T-helper 22 cell (primary cell): ENCODE measurements around the gene TGFA.

ENCODE experiments used
- DNase-seq: peaks from one replicate; pipeline ENCODE4 v3.0.0-alpha.2; 2020; ENCODE audit warnings: low read depth

Gene TGFA

DNA sequence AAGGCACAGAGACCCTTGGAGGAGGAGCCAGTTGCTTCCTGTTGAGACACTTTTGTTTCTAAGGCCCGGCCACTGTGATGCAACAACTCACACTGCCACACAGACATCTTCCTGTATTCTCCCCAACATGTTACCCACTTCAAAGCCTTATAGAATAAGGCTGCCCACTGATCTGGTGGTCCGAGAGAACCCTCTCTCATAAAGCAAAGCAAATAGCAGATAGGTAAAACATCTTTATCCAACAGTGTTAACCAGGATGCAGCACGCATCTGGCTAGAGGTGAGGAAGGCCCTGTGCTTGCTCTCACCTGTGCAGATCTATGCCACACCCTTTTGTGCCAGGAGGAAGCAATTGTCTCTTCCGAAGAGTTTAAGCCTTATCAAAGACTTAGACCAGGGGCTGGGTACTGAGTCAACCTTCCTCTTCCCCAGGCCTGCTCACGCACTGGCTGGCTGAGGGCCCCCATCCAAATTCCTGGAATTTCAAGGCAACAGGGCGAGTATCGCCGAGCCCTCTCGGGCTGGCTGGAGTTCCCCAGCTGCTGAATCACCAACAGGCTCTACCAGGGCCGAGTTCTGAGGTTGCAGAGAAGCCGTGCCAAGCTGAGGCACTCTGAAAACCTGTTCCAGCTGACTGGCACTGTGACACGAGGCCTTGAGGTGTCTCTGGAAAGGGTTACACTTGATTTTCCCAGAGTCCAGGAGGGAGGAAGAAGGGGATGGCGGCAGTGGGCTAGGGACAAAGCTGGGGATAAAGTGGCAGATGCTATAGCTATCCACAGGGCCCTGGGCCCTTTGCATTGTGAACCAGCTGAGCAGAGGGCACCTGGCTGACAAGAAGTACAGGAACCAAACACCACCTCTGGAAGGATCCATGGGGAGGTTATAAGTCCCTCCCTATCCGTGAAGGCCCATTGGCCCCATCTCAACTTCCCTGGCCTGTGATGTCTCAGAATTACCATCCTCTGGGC is 29.3 kb downstream of the TGFA start:
- no peak for DNase-seq

DNA sequence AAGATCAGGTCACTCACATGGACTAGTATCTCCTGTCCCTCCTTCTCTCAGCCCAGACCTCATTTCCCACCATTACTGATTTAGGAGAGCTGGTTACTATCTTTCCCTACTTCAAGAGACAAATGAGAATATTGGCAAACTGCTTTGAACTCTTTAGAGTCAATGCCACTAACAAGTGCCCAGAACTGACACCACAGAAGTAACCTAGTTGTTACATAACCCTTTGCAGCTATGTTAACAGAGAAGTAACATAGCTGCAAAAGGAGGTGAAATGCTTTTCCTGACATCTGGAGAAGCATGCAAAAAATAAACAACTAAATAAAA is 30.0 kb downstream of the TGFA start:
- no peak for DNase-seq

DNA sequence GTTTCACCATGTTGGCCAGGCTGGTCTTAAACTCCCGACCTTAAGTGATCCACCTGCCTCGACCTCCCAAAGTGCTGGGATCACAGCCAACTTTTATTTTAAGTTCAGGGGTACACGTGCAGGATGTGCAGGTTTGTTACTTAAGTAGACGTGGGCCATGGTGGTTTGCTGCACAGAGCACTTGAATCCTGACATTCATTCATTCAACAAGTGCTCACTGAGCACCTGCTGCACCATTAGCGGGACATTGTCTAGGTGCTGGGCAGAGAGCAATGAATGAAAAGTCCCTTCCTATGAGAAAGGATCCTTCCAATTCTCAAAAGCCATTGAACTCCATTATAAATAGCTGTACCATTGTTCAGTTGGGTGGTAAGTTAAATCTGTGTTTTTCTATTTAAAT is 31.0 kb downstream of the TGFA start:
- no peak for DNase-seq

DNA sequence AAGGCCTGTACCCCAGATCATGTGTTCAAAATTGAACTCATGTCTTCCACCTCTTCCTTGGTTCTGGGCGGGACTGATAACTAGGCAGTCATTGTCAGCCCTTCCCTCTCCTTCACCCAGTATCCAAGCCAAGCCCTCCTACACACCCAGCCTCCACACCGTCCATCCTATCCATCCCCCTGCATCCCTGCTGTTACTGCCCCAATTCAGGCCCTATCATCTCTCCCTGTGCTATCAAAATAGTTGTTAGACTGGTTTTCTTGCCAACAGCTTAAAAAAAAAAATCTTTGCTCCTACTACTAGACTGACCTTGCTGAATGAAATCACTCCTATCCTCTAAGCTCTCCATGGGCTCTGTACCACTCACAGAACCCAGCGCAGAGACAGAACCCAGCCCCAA is 32.8 kb downstream of the TGFA start:
- DNase-seq: no peak

DNA sequence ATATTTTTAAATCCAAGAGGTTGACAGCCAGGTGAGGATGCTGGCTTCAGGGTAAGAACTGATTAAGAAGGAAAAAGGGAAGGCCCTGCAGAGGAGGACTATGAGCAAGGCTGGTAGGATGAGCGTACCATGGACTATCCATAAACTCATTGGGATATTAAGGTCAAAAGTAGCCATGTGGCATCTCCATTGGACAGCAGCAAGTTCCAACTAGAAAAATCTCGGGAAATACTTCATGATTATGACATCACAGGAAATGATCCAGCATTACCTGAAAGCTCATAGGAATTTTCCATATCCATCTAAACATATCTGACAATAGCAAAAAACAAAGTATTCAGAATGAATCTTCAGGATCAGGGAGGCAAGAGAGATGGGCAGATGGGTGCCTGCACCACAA is 34.2 kb downstream of the TGFA start:
- DNase-seq: no peak

DNA sequence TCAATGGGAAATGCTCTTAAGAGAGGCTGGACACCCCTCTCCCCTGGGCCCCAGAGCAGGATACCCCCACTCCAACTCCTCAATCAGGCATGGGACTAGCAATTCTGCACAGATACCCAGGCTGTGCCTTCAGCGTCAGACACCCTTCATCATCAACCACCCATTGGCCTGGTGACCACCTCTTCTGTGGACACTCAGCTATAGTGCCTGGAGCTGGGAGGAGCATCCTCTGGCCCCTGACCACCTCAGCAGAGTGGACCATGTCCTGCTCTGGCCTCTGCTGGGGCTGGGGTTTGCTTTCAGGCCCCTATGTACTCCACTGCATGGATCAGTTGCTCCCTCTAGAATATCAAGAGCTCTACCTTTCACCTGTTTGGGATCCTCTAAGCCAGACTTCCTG is 35.1 kb downstream of the TGFA start:
- DNase-seq: no peak

DNA sequence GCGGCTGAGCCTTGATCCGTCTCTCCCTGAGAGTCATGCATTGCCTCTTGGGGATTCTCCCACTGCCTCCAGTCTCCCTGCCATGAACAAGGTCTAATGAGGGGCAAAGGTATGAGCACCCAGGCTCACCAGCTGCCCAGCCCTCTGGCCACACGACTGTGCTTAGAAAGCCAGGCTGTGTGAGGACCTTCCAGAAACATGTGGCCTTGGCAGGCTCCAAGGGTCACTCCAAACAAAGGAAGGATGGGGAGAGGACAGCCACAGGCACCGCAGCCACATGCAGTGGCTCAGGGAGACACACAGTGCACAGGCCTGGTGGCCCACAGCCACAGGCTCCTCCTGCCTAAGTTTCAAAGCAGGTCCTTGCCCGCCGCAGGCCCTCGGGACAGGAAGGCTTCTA is 35.8 kb downstream of the TGFA start:
- no peak for DNase-seq

DNA sequence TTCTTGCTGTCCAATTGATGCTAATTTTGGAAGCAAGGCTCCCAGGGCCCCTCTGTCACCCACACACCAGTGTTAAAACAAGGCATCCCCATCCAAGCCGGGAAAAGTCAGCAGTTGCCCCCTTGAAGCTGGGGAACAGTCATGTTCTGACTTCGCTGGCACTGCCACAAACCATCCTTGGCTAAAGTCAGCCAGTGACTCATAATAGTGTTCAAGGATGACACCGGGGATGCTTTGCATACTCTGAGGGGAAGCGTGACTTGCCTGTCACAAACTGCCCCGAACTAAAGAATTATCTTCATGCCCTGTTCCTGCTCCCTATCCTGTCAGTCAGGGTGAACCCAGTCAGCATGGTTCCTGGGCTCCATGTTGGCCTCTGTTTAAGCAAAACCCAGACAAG is 37.0 kb downstream of the TGFA start:
- no peak for DNase-seq

DNA sequence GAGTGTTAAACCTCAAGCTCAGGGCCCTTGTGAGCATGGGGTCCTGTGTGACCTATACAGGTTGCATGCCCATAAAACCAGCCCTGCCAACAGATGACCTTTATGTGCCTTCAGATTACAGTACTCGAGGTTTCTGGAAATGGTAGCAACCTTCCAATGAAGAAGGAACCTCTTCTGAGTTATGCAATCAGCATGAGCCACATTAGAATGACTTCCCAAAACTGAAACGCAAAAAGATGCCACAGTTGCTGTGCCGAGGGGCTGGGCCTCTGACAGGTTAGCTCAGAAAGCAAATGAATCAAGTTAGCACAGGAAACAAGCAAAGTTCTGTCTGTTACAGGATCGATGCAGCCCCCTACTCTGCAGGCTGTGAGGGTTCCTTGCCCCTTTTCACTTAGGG is 37.7 kb downstream of the TGFA start:
- no peak for DNase-seq

DNA sequence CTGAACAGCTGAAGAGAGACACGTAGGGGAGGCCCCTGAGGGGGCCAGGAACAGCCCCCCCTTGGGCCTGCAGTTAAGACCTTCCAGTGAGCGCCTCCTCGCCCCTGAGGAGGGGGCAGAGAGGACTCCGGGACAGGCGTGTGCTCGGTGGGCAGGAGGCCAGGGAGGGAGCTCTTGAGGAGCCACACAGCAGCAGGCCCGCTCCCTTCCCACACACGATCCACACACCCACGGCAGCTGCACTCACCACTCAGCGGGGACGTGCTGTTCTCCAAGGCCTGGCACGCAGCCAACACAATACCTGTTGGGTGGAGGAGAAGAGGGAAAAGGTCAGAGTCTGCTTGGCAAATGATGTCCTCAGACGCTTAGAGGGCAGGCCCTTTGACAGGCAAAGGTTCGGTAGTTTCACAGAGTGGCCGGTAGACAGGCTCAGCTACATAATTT is 39.0 kb downstream of the TGFA start:
- DNase-seq: no peak

DNA sequence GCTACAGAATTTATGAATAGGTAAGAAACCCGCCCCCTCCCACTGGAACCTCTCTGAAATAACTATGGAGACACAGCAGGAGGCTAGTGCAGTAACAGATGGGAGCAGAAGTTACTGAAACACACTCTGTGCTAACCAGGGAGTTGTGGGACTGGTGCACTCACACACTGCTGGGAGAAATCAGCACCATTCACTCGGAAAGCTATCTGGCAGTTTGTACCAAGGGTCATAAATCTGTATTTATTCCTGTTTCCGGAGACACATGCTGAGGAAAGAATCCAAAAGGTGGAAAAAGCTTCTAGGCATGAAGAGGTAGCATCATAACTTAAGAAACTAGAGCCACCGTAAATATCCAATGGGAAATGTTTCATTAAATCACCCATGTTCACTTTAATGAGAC is 39.9 kb downstream of the TGFA start:
- no peak for DNase-seq

DNA sequence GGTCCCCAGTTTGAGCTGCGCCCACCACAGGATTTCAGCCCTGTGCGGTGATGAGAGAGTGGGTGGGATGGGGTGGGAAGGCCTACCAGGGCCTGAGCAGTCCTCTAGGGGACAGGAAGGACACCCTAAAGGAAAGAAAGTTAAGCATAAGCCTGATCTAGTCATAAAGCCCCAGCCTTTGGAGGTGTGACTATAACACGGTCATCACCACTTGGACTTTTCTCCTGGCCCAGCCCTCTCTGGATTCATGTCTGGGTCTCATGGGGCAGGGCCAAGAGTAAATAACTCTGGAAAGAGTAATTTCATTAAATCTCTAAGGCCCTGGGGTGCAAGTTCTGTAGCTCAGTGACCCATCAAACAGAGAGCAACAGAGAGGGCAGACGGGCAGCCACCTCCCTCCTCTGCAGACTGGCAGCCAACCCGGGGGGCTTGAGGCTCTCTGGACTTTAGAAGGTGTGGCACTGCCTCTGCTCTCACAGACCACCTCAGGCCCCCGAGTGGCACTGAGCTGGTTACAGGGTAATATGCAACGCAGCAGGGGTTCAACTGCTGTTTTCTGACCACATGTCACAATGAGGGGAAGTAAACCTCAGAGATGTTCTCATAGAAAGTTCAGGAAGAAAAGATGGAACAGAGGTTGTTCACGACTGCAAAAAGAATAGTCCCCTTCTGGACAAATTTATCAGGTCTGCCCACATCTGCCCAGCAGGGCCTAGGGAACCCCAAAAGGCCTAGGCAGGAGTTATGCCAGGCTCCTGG is 41.5 kb downstream of the TGFA start:
- no peak for DNase-seq

DNA sequence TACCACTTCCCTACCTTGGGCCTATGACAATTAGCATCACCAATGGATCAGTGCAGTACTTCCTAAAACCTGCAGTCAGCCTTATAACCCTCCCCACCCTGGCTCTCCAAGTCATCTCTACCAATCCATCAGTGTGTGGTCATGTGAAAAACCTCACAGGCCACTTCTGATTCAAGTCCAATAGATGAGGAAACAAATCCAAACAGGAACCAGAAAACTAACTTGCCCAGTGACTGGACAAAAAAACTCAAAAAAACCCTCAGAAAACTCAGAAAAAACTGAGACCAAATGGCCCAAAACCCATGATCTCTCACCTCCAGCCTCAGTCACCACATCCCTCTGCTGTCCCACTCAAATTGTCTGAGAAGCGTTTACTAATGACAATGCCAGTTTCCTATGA is 43.3 kb downstream of the TGFA start:
- DNase-seq: no peak

DNA sequence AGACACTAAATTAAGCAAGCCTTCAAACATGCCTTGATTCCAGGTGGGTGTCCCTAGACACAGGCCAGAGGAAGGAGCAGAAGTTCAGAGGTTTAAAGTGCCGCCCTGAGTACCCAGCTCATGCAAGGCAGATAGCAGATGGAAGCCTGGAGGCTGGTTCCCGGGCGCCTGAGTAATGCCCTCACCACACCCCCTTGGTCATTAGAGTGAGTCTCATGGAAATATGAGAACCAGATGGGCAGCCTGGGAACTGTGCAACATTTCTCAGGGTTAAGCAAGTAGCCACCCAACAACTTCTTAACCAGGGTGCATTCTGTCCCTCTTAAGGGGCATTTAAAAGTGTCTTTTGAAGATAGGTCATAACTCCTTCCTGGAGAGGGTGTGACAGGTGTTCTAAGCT is 44.1 kb downstream of the TGFA start:
- DNase-seq: no peak

DNA sequence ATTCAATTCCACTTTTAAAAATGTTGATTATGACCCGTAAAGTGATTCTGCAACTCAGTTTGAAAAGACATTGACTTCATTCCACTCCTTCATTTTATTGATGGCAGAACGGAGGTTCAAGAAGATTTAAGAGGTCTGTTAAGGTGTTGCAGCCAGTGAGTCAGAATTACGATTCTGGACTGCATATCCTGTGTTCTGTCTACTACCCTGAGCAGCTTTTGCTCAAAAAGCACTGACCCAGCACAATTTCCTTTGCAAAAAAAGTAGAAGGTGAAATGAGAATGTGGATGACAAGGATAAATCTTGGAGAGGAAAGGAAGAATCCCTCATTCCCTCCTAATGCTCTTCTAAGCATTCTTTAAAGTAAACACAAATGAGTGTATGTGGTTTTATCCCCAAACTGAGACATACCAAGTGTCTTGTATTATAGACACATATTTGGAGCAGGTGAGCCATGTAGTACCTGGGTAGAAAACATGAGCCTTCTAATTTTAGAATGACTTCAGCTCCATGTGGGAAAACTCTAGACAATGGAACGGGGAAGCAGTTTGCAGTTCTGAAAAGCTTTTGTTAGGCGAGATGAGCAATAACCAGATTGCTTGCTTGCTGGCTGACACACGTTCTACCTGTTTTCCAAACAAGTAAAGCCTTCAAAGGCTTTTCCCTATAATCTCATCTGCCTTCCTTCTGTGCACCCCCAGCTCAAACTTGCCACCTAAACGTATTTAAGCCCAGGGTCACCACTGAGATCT is 44.7 kb downstream of the TGFA start:
- DNase-seq: no peak

DNA sequence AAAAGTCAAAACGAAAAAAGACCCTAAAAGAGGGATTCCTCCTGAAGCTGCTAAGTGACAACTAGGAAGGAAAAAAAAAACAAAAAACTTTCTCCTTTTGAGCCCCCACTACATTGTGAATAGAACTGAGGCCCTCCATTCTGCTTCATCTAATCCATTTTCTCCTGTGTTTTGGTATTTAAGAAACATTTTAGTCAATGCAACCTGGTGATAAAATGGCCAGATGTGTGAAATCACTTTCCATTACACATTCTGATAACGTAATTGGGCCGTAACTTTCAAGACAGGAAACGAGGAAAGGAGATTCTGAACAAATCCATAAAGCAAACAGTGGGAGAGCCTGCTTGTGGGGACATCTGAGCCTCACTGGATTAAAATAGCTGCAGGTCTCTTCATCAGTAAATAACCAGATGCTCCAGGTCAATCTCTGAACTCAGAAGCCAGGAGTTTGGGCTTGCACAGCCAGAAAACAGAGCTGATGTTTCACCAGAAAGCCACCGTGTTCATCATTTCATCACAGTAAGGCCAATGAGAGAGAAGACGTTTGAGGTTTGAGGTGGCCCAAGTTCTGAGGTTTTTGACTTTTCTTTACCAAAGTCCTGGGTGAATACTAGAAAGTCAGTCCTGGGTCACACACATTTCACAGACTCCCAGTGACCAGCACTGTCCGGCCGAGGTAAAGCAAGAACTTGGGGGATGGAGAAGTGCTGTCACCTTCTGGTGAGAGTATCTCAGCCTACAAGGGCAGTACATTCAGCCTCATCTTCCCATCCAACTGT is 47.8 kb downstream of the TGFA start:
- DNase-seq: no peak

DNA sequence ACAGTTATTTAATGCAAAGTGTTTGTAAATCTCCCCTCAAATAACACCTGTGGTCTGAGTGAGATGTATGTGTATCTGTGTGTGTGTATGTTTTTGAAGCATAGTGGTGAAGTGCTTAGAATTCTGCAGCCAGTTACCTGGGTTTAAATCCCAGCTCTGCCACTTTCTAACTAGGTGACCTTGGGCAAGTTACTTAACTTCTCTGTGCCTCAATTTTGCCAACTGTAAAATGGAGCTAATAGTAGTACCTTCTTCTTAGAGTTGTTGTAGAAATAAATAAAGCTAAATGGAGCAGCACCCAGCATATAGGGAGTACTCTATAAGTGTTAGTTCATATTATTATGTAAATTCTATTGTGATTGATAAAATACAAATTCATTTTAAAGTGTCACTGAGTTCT is 48.9 kb downstream of the TGFA start:
- no peak for DNase-seq

DNA sequence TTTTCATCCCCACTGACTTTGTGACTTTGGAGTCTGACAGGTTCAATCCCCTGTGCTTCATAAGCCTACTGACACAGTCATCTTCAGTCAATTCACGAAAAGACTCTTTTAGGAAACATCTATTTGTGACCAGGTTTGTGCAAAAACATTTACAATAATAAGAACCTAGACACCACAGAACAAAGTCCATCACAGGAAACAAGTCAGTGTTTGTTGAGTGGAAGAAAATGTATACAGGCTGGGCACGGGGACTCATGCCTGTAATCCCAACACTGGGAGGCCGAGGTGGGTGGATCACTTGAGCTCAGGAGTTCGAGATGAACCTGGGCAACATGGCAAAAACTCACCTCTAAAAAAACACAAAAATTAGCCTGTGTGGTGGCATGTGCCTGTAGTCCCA is 49.7 kb downstream of the TGFA start:
- no peak for DNase-seq

DNA sequence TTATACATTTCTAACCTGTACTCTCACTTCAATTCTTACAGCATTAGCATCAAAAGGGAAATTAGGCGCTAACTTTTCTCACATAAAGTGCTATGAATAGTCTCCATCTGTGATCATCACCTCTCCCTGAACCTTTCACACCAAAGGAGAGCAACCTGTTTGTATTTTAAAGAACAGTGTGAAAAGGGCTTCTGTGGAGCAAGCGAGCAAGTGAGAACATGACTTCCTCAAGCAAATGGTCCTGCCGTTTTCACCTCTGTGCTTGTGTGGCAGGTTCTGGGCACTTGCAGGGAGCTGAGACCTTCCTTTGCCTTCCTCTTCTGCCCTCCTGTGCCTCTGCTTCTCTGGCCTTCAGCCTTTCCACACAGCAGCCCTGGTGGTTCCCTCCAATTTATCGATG is 51.9 kb downstream of the TGFA start:
- no peak for DNase-seq

DNA sequence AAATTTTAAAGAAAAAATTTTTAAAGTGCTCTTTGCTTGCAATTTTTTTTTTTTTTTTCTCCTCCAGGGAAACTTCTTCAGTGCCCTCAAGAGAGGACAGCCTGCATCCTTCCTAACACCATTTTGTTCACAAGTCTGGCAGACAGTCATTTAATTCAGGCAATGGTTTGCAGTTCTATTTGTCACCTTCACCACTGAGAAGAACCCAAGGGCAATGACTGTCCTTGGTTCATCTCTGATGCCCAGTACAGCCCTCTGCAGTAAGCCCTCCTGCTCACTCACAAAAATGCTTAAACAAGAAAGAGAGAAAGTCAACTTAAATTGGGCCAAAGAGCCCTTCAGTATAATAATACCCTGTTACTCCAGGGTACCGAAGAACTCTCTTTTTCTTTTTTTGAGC is 52.4 kb downstream of the TGFA start:
- no peak for DNase-seq

DNA sequence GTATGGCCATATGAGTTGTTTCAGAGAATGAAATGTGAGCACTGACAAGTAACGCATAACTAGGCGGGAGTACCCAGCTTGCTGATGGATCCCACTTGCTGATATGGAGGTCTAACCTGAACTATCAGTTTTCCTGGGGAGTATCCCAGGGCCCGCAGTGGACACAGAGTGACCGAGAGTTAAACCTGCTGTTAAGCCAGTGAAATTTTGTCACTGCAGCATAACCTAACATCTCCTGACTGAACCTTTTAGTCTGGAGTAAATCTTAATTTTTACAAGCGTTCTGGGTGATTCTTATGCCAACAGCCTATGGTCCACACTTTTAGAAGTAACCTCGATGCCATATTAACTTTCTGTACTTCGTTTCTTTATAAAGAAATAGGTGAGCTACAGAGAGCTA is 54.4 kb downstream of the TGFA start:
- DNase-seq: no peak

DNA sequence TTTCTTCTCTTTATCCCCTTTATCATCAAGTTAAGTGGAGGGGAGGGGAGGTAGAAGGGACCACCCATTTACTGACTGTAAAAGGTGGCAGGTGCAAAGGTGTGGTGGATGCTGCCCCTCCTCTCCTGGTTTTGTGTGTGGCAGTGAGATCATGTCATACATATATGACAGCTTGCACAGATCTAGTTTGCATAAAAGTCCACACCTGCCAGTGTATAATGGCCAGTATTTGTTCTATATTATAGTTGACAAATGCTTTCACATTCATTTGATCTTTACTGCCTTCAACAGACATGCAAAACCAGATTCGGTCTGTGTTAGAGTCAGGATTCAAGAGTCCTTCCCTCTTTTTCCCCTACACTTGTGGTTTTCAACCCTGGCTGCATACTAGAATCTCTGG is 55.1 kb downstream of the TGFA start:
- no peak for DNase-seq
